ENCODE data around the gene ID2.

ID2 gene

DNA sequence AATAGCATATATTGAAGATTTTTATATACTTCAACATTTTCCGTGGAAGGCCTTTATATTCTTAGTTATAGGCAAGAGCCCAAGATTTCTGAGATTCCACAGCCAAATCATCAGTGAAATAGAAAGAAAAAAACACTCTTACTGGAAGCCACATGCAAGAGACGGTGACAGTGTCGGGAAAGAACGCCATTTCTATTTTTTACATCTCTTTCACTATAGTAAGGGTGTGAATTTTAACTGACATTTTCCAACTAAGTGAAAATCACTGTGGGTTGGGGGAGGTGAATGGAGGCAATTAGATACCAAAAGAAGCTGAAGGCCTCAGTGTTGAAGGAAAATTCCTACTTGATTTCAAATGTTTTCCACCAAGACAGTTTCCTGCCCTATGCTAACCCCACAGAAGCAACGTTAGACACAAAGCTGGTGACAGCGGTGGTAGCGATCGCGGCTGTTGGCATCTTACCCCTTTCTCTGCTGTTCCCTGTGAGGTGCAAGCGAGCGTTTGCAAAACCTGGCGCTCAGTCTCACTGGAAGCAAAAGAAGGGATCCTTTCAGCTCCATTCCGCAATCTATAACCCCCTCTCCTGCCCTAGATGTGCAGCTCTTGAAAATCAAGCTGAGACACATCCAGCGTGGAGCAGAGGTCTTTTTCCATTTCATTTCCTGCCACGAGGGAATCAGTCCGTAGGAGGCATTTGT, 20.0 kb downstream of the ID2 start:
- no peak overlapping the region for H3K4me3 ChIP-seq (ENCODE audit: low read length)
- TF ChIP-seq, protein P1, sequence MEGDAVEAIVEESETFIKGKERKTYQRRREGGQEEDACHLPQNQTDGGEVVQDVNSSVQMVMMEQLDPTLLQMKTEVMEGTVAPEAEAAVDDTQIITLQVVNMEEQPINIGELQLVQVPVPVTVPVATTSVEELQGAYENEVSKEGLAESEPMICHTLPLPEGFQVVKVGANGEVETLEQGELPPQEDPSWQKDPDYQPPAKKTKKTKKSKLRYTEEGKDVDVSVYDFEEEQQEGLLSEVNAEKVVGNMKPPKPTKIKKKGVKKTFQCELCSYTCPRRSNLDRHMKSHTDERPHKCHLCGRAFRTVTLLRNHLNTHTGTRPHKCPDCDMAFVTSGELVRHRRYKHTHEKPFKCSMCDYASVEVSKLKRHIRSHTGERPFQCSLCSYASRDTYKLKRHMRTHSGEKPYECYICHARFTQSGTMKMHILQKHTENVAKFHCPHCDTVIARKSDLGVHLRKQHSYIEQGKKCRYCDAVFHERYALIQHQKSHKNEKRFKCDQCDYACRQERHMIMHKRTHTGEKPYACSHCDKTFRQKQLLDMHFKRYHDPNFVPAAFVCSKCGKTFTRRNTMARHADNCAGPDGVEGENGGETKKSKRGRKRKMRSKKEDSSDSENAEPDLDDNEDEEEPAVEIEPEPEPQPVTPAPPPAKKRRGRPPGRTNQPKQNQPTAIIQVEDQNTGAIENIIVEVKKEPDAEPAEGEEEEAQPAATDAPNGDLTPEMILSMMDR (conservative IDR thresholded peaks at IDR 0.05; ENCODE audit: low read depth, low read length): no peak
- DNase-seq (ENCODE audit: low read depth): no peak

DNA sequence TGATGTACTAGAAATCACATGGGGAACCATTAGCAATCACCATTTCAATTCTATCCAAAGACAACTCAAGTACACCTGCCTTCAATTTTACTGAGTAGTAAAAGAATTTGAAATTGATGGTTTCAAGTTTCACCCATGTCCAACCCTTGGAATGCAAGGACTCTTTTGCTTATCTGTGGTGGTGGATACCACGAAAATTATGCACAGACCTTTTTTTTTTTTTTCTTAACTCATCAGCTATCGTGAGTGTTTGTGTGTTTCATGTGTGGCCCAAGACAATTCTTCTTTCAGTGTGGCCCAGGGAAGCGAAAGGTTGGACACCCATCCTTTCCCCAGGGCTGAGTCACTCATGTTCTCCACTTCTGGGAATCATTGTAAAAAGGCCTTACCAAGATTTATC, 23.1 kb downstream of the ID2 start:
- TF ChIP-seq, protein P1 (conservative IDR thresholded peaks at IDR 0.05; ENCODE audit: low read depth, low read length): no peak
- DNase-seq (ENCODE audit: low read depth): no peak
- H3K4me3 ChIP-seq (ENCODE audit: low read length): no peak overlapping the region

DNA sequence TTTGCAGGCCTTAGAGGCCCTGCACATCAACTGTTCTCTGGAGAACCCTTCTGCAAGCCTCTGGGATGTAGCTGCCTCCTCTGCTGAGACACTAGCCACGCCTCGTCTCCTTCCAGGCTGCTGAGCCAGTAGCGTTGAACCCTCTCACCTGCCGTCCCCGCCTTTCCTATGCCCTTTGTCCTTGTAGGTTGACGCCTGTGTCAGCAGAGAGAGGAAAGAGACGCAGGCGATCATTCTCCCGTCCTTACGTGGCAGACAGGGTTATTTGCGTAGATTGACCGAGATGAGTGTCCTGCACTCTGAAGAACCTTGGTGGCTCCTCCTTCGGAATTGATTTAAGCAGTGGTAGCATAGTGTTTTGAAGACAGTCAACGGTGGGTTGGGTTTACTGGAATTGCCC, 27.8 kb downstream of the ID2 start:
- DNase-seq (ENCODE audit: low read depth): no peak
- H3K4me3 ChIP-seq (ENCODE audit: low read length): no peak overlapping the region
- TF ChIP-seq, protein P1 (conservative IDR thresholded peaks at IDR 0.05; ENCODE audit: low read depth, low read length): no peak

DNA sequence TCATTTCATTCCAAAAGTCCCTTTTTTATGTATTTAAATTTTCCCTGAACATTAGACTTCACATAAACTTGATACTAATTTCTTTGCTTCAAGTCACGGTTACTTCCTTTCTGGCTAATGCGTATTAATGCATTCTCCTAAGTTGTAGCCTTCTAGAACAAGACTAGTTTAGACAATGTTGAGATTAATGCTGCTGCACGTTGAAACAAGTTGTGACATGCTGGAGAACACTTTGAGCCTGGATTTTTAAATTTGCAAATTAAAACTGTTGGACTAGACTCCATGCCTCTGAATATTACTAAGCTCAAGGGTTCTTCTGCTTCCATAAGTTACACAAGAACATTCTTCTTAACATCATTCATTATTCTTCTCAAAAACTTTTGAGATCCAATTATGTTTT, 29.1 kb downstream of the ID2 start:
- H3K4me3 ChIP-seq (ENCODE audit: low read length): no peak overlapping the region
- TF ChIP-seq, protein P1 (conservative IDR thresholded peaks at IDR 0.05; ENCODE audit: low read depth, low read length): no peak
- DNase-seq (ENCODE audit: low read depth): no peak

DNA sequence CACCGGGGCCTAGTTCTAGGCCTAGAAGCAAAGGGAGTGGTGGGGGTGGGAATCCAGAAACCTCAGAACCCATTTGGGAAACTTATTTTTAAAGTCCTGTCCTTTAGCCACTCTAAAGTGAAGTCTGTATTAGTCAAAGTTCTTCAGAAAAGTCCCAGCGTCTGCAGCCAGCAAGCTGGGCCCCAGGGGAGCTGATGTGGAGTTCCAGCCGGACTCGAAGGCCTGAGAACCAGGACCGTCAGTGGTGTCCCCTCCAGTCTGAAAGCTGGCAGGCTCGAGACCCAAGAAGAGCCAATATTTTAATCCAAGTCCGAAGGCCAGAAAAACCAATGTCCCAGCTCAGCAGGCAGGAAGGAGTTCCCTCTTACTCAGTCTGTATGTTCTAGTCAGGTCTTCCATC, 32.4 kb downstream of the ID2 start:
- no peak for DNase-seq (ENCODE audit: low read depth)
- no peak overlapping the region for H3K4me3 ChIP-seq (ENCODE audit: low read length)
- TF ChIP-seq, protein P1 (conservative IDR thresholded peaks at IDR 0.05; ENCODE audit: low read depth, low read length): no peak

DNA sequence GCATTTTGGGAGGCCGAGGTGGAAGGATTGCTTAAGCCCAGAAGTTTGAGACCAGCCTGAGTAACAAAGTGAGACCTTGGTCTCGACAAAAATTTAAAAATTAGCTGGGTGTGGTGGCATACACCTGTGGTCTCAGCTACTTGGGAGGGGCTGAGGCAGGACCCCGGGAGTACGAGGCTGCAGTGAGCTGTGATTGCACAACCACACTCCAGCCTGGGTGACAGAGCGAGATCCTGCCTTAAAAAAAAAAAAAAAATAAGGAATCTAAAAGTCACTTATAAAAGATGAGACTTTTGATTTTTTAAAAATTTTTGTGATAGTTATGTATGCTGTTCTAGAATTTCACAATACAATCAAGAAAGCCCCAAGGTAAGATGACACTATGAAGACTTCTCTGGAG, 33.1 kb downstream of the ID2 start:
- H3K4me3 ChIP-seq (ENCODE audit: low read length): no peak overlapping the region
- DNase-seq (ENCODE audit: low read depth): no peak
- TF ChIP-seq, protein P1 (conservative IDR thresholded peaks at IDR 0.05; ENCODE audit: low read depth, low read length): no peak

DNA sequence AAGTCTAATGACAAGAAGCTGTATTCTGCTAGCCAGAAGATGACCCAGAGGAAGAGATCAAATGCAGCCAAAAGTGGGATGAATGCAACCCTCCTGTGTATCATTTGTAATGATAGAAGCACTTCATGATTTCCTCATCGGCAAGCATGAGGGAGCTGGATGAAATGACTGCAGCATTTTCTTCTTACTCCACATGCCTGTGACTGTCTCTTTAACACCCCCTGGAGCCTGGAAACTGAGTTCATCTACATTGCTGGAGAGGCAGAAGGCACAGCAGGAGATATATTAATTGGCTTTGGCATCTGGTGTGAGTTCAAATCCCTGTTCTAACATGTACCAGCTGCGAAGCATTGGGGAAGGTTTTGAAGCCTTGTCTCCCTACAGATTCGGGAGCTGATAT, 37.7 kb downstream of the ID2 start:
- H3K4me3 ChIP-seq (ENCODE audit: low read length): no peak overlapping the region
- no peak for DNase-seq (ENCODE audit: low read depth)
- TF ChIP-seq, protein P1 (conservative IDR thresholded peaks at IDR 0.05; ENCODE audit: low read depth, low read length): no peak

Measured in retinal pigment epithelial cell (primary cell).